ENCODE measurements around the gene KDM5B.

The KDM5B gene

DNA sequence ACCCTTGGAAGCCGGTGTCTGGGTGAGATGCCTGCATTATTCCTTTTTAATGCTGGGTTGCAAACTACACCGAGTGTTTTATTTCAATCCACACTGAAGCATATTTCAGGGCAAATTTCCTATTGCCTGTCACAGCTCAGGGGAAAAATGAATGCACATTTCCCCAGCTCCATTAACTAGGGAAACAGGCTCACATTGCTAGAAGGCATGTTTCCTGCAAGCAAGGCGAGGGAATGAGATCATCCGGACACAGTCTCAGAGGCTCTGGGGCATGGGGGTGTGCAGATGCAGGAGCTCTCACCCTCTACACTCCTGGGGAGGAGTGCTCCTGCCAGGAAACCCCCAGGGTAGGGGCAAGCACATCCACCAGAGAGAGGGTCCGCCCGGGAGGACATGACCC is 122.6 kb downstream of the KDM5B start:
- no peak for DNase-seq (ENCODE audit: low read depth in 2 of 2)

DNA sequence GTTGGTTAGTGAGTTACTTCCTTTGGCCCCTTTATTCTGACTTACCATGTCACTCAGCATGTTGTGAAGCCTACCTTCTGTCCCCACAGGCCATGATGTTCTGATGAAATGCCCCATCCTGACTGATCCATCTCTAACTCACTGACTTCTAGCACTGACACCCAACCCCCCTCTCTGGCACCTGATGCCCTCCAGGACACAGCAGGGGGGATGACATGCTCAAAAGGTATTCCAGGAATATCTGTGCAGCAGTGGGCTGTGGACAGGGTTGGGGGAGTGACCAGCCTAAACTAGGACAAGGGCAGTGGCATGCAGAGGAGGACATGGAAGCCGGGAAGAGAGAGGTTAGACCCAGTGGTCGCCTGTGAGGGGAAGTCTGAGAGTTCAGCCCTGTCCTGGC is 123.5 kb downstream of the KDM5B start:
- DNase-seq (ENCODE audit: low read depth in 2 of 2) = no peak

DNA sequence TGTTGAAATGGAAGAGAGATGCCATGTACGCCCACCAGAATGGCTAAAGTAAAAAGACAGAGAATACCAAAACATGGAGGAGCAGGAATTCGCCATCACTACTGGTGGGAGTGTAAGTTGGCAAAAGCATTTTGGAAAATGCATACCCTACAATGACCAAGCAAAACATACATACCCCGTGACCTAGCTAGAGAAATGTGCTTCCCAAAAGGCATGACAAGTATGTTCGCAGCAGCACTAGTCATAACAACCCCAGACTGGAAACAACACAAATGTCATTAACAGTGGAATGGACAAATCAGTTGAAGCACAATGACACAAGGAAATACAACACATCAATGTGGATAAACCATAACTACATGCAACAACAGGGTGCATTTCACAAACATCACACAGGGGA is 125.2 kb downstream of the KDM5B start:
- DNase-seq (ENCODE audit: low read depth in 2 of 2) = no peak

DNA sequence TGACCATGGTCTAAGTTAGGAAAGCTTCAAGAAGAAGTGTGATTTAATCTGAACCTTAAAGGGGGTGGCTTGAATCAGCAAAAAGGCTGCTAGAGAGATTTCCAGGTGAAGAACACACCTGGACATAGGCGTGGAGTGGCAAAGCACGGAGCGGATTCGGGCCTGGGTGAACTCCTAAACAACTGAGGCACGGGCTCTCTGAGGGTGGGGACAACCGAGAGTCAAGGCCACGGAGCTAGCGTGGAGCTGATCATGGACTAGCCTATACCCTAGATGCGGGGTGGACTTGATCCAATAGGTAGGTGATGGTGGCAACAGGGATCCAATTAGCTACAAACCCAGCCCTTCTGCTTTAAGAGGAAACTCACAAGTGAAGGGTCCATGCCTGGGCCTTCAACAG is 125.7 kb downstream of the KDM5B start:
- no peak for DNase-seq (ENCODE audit: low read depth in 2 of 2)

DNA sequence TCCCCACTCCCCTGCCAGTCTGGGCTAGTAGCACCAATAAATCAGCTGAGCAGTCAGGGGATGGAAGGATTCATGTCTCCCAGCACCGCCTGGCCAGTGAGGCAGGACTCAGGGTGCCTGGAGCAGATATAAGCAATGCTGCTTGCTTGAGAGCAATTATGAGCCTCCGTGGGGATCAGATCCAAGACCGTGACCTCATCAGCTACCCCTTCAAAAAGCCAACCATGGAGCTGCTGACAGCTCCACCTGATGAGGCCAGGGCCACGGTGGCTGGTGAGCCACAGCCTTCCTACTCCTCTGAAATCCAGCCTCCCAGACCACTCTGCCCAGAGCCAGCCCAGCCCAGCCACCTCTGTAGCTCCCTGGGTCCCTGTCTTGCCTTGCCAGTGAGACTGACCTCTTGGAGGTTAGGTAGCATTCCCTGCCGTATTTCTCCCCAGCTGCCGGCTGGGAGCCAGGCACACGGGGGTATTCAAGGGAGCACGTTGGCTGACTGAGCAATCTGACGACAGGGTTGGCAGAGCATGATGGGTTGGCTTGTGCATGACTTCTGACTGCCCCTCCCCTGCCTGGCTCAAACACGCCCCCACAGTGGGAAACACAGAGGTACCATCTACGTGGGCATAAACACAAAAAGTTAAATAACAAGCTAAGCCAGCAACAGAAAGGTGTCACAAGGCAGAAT is 126.3 kb downstream of the KDM5B start:
- no peak for DNase-seq (ENCODE audit: low read depth in 2 of 2)

DNA sequence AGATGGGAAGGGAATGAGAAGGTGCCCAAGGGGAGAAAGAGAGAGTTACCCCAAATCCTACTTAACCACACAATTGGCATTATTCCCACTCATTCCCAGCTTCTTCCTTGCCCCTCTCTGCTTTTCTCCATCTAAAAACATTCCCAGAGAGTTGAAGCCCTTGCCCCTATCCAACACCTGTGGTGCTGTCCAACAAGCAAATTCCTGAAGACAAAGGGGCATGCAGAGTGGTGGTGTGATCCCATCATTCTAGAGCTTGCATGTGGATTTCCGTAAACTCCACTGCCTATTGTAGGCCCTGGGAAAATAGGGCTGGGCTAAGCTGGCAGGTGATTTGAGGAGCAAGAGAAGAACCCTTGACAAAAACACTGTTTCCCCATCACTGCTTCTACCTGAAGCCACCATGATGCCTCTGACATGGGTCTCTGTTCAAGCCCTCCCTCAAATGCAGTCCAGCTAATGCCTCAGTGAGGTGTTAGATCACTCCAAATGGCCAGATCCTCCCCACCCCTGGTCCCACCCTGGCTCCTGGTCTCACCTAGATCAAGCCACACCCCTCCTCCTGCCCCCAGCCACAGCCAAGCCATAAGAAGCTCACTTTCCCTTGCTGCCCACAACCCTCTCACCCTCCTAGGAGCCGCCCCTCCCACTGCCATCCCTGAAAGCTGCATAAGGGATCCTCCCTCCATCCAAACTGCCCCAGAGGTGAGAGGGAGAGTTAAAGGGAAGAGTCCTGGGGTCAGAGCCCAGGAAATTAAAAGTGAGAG is 127.5 kb downstream of the KDM5B start:
- no peak for DNase-seq (ENCODE audit: low read depth in 2 of 2)

DNA sequence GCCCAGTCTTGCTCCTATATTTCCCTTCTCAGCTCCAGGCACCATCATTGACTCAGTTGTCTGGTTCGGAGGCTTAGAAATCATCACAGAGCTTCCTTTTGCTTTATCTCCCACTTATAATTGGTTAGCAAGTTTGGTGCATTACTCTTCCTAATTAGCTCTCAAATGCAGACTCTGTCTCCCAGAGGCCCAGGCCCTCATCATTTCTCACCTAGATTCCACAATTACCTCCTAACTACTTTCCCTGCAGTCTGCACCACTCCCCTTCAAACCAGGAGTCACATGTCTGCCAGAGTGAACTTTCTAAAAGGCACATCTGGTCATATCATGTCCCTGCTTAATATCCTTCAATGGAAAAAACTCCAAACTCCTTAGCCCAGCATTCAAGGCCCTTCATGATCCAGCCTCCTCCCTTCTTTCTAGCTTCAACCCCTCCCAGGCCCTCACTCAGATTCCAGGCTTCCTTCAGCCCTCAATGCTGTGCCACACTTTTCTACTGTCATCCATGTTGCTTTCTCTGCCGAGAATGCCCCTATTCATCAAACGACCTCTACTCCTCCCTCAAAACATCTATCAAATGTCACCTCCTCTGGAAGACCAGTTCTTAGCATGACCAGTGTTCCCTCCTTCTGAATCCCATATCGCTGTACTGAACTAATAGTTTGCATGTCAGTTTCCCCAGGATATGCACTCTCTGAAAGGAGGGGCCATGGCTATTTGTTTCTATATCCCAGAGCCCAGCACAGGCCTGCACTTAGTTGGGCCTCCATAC is 128.6 kb downstream of the KDM5B start:
- no peak for DNase-seq (ENCODE audit: low read depth in 2 of 2)

DNA sequence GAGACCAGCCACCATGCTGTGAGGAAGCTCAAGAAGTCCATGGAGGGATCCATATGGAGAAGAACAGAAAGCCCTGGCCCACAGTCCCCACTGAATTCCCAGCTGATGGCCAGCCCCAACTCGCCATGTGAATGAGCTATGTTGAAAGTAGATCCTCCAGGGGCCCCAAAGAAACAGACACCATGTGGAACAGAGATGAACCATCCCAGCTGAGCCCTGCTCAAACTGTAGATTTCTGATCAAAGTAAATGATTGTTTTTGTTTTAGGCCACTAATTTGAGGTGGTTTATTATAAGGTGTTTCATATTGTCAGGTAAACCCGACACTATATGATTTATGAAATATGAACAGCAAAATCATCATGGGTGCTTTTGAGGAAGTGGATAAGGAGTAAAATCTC is 130.8 kb downstream of the KDM5B start:
- no peak for DNase-seq (ENCODE audit: low read depth in 2 of 2)

All from activated CD8-positive, alpha-beta memory T cell treated with anti-CD3 and anti-CD28 coated beads for 4 hours (primary cell).